Cerebellar nuclear complex (tissue), 1 donor: Measurements from ENCODE around the gene LNPEP.
"Not testable (repeated sequence)": the region's sequence is repeated elsewhere in the genome, so short reads cannot be mapped to it uniquely, and the experiment has no call there.

Experiments
- DNase-seq, 2 experiments: peaks; one replicate each; lab custom pipeline; 2025; lab: John Stamatoyannopoulos, UW

LNPEP gene

GRCh38 chr5:97063251-97063650 is 127.4 kb downstream of the LNPEP start:
- DNase-seq = no peak

GRCh38 chr5:97065475-97065874 is 129.6 kb downstream of the LNPEP start:
- DNase-seq = no peak

DNA sequence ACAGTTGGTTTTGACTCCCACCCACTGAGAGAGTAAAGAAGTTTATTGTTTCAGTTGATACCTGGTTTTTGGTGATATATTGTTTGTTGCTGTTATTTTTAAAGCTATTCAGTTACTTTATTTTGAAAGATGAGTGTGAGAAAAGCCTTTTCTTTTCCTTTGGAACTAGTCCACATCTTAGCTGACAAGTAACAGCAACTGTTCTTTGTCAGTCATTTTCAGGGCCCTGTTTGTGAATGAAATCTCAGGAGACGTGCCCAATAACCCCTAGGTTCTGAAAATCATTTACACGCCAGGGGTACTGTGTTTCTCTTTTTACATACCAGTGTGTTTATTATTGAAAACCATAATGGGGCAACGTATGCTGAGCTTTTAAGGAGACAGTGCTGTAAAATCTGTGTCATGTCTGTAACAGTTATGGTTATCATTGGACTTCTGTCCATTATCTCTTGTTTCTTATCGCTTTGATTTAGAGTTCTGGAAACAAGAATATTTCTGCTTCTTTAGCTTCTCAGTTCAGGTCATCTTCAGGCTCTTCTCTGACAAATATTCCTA is 131.5 kb downstream of the LNPEP start:
- no peak for DNase-seq

DNA sequence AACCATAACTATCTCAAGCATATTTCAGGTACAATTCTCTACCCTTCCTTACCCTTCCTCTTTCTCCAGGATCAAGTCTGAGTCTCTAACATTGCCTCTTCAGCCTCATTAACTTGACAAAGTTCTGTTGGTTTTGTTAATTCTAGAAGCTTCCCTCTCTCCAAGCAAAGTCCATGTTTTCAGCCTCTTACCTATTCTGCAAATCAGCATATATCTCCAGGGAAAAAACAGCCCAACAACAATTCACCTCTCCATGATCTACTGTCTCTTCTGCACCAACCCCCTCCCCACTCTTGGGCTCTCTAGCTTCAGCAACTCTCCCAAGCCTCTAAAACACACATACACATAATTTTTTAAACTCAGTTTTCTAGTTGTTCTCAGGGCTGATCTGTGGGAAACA is 134.4 kb downstream of the LNPEP start:
- DNase-seq = no peak

DNA sequence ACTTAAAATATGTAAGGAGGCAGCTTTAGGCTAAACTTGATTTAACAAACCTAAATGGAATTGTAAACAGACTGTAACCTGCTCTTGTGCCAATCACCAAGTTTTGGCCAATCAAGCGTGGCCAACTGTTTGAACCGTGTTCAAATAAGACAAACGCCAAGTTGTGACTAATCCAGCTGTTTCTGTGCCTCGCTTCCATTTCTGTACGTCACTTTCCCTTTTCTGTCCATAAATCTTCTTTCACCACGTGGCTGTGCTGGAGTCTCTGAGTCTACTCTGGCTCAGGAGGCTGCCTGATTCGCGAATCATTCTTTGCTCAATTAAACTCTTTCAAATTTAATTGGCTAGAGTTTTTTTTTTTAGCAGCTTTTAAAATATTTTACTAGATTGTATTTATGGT is 135.2 kb downstream of the LNPEP start:
- no peak for DNase-seq

DNA sequence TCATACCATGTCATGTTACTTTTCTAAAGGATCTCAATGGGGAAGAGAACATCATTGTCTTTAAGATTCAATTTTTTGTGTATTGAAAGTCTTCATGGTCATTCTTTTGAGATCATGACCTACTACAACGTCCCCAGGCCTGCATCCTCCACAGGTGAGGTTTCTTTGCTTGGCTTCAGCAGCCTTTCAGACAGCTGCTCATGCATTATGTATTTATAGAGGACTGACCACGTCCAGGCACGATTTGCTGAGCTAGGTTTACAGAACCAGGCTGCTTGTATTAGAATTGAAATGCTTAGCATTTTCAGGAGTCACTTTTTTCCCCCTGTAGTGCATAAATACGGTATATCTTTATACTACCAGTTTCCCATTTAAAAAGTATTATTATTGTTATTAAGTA is 136.1 kb downstream of the LNPEP start:
- no peak for DNase-seq

DNA sequence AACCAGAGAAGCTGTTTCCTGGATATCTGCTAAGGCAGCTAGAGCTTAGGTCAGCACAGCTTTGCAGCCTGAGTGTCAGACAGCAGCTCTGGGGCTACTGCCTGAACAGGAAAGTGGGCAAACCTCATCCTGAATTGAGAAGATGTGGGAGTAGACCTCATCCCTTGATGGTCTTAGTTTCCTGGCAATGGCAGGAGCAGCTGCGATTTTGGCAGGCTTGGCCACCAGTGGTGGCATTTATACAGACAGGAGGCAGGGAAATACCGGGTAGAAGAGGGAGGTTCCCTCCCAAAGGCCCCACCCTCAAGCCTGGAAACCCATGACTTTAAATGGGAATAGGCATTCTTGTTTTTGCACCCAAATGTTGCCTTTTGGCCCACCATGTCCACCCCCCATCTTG is 136.8 kb downstream of the LNPEP start:
- DNase-seq = no peak

DNA sequence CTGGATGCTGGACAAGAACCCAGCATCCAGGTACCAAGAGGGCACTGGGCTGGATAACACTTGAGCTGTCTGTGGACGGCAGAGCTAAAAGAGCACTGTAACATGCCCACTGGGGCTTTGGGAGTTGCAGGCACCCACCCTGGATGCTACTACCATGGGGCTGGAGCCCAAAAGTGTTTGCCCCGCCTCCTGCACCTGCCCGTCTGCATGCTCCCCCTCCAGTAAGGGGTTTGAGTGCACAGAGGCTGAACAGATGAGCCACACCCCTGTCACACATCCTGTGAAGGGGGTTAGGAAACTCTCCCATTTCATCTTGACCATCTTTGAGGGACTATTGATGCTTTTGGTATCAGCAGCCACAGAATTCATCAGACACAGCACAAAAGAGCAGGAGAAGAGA is 137.5 kb downstream of the LNPEP start:
- no peak for DNase-seq

- no peak for DNase-seq
Measured at GRCh38 chr5:97074859-97075489, 139.1 kb downstream of the LNPEP start.

- DNase-seq = no peak
Measured at GRCh38 chr5:97075649-97076048, 139.8 kb downstream of the LNPEP start.

GRCh38 chr5:97076098-97076497 is 140.2 kb downstream of the LNPEP start:
- DNase-seq = no peak

GRCh38 chr5:97077246-97077645 is 141.4 kb downstream of the LNPEP start:
- no peak for DNase-seq

DNA sequence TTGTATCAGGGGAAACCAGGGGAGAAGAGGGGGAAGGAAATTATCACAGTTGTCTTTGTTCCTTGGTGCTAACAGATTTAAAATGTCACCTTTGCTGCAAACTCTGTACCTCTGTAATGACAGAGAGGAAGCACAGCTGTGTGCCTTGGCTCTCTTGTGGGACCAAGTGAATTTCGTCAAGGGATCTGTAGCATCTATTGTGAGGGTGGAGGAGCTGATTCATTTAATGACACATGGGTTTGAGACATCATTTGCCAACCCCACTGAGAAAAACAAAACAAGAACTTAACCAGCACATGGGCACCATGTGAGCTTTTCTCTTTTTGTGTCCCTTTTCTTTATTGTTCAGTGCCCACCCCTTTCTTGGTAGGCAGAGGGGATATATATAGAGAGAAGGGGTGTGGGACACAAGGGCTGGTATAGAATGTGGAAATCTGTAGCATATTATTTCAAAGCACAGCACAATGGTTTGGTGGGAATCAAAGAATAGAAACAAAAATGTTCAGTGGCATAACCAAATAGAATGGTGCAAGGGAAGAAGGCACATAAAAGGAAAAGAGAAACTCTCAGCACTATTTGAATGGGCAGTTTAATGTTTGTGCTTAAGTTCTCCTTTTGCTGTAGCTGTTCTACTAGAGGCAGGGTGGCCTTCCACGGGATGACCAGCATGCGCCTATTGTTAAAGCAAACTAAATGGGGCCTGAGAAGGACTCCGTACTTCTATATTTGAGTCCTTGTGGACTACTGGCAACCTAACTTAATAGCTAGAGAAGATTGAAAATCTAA is 143.3 kb downstream of the LNPEP start:
- no peak for DNase-seq

- DNase-seq = not testable (repeated sequence)
Measured at GRCh38 chr5:97084782-97085458, 149.0 kb downstream of the LNPEP start.

GRCh38 chr5:97085459-97086181 is 149.7 kb downstream of the LNPEP start:
- DNase-seq = no peak
